Activated naive CD4-positive, alpha-beta T cell treated with anti-CD3 and anti-CD28 coated beads, Interleukin-2, amount 50 U/mL, for 72 hours (primary cell): ENCODE results near the gene COL25A1. TPM values are rescaled to one million over a fixed set of nuclear protein-coding genes. Genes with fewer than 3 reads are reported as not detected.

ENCODE experiments used
- ATAC-seq, 2 donors: fragments of 150-1000 bp; cut with Tn5 transposase; 2 replicates each; pipeline ENCODE4 v1.10.0; 2021; ENCODE audit warnings: mild to moderate bottlenecking in 2 of 2, moderate library complexity in 2 of 2
- DNase-seq, 2 donors: peaks; one replicate each; pipeline ENCODE4 v3.0.0; 2021 to 2022; ENCODE audit warnings: low spot score in 2 of 2
- H3K27ac Mint-ChIP-seq, 2 donors: one replicate each; pipeline ENCODE4 v1.8.0; 2022; ENCODE audit warnings: mild to moderate bottlenecking in 2 of 2, mixed read lengths in 2 of 2
- H3K36me3 Mint-ChIP-seq, 2 donors: one replicate each; pipeline ENCODE4 v1.8.0; 2022; ENCODE audit warnings: mixed read lengths in 2 of 2
- H3K9me3 Mint-ChIP-seq, 2 donors: one replicate each; pipeline ENCODE4 v1.8.0; 2022; ENCODE audit warnings: mixed read lengths in 2 of 2
- total RNA-seq, 2 donors: library from RNA; stranded (reverse); gene quantifications; one replicate each; pipeline ENCODE4 v1.2.3, GENCODE V29; 2022

COL25A1 gene
- total RNA-seq, 2 donors from 2014 or later, result not detected

DNA sequence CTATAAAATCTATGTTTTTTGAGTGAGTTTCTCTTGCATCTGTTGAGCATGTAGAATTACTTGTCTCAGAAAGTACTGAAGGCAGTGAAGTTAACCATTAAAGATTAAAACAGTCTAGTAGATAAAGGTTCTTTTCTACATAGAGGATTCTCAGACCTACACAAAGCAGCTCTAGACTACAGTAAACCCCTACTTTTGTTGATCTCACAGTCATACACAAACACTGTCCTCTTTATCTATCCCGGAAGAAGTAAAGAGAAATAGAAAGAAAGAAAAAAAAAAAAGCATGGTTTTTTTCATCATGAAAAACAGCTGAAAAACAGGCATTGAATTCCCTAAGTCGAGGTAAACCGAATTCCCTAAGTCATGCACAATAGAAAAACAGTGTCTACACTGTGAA, 58.6 kb downstream of the COL25A1 start:
- Mint-ChIP-seq H3K36me3 (no peaks in the 10 kb centered on the region), H3K27ac (no peak overlapping the region), H3K9me3 (no peaks in the 10 kb centered on the region)
- DNase-seq (no peak), ATAC-seq (no peak)

DNA sequence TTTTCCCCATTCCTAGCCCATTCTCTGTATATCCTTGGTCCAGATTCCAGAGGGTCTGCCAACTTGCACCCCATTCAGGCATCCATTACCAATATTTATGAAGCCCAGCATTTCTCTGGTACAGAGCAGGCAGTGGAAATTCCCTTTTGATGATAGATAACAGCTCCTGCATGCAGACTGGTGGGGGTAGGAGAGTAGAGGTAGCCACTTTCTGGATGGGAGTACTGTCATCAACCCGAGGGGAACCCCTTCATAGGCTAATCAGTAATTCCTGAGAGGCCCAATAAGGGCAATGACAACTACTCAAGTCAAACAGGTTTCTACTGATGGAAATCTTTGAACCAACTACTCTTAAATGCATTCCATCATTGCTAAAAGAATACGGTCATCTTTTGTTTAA, 63.7 kb downstream of the COL25A1 start:
- ATAC-seq, result no peak
- Mint-ChIP-seq H3K27ac (no peak overlapping the region), H3K36me3 (no peaks in the 10 kb centered on the region), H3K9me3 (no peaks in the 10 kb centered on the region)
- no peak for DNase-seq

DNA sequence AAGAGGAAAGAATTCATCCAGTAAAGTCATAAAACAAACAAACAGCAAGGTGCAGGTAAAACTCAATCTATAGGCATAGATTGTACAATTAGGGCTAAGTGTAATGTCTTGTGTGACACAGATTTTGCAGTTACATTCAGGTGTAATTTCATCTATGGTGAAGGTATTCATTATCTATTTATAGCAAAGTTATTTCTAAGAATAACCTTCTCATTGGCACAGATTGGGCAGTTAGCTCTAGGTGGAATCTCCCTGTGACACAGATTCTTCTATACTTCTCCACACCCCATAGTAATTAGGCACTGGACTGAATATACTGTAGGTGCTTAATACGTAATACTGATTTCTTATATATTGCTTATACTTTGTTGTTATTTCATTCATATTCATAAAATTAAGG, 66.8 kb downstream of the COL25A1 start:
- Mint-ChIP-seq H3K27ac (no peak overlapping the region), H3K9me3 (no peaks in the 10 kb centered on the region), H3K36me3 (no peaks in the 10 kb centered on the region)
- DNase-seq (no peak), ATAC-seq (no peak)

DNA sequence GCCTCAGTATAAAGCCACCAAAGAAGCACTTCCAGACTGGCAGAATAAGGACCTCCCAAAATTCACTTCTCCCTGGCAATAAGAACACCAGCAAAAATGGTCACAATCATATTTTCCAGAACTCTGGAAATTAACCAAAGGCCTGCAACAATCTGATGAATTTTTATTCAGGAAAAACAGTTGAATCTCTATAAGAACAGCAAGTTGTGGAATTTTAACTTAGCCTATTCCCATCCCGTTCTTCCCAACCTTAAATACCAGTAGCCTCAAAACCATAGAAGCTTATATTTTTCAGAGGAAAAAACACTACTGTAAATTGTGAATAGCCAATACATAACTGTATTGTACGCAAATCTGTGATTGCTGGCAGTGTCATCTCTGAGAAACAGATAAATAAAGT, 67.9 kb downstream of the COL25A1 start:
- DNase-seq, result no peak
- Mint-ChIP-seq H3K36me3 (no peaks in the 10 kb centered on the region), H3K9me3 (no peaks in the 10 kb centered on the region), H3K27ac (no peak overlapping the region)
- no peak for ATAC-seq

DNA sequence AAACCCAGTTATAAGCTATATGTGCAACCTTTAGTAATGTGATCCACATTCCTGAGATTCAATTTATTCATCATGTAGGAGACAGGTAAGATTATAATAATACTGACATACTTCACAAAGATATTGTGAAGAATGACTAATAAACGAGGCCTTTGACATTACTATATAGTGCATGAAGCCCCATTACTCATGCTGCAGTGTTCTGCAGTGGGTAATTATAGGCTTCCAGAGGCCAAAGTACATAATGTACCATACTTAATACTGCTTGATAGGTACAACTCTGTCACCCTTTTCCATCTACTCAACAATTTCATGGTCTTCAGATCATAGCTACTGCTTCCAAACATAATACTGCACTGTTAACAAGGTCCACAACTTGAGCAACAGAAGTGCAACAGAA, 68.9 kb downstream of the COL25A1 start:
- DNase-seq (no peak), ATAC-seq (no peak)
- H3K36me3 Mint-ChIP-seq, result no peaks in the 10 kb centered on the region
- H3K27ac Mint-ChIP-seq, result no peak overlapping the region
- no peaks in the 10 kb centered on the region for H3K9me3 Mint-ChIP-seq

DNA sequence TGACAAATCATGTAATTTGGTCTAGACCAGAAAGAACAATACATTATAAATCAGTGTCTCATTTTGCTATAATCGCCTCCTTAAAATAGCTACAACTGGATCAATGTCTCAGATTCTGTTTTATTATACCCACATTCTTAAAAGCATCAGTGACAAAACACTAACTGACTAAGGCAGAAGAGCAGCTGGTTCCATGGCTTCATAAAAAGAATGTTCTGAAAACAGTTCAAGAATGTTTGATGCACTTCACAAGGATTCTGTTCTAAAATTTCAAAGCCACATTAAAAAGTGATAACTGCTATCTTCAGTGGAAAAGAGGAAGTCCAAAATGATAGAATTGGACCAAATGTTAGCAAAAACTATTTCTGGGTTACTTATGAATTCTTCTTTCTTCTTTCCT, 69.8 kb downstream of the COL25A1 start:
- no peaks in the 10 kb centered on the region for H3K9me3 Mint-ChIP-seq
- ATAC-seq, result no peak
- H3K36me3 Mint-ChIP-seq, result no peaks in the 10 kb centered on the region
- H3K27ac Mint-ChIP-seq, result no peak overlapping the region
- no peak for DNase-seq

DNA sequence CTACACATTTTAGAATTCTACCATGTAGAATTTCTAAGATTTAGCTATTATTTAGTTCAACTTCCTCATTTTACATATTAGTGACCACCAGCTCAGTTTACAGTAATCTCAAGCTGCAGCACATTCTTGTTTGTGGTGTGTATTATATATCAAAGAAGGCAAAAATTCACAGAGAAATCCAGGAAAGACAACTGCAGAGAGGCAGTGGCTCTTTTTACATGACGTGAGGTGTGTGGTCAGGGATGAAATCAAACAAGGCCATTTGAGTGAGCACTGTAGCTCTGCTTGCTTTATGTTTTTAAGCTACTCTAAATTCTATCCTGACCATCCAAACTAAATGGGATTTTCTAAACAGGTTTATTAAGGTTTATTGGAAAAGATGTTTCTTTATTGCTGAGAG, 71.1 kb downstream of the COL25A1 start:
- DNase-seq (no peak), ATAC-seq (no peak)
- Mint-ChIP-seq H3K36me3 (no peaks in the 10 kb centered on the region), H3K27ac (no peak overlapping the region), H3K9me3 (no peaks in the 10 kb centered on the region)

DNA sequence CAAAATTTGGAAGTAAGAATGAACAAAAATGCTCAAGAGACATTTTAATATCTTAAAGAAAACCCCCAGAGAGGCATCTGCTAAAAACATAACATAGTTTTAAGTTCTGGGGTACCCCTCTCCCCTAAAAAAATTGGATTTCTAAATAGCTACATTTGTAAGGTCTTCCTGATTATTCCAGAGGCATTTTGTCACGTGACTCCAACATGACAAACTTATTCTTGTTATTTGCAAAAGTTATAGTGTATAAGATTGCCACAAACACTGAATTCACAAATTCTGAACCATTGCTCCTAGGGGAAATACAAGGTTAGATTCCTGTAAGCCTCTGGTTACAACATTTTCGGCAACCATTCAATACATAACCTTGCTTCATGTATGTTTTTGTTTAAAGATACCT, 73.4 kb downstream of the COL25A1 start:
- no peaks in the 10 kb centered on the region for H3K36me3 Mint-ChIP-seq
- no peak overlapping the region for H3K27ac Mint-ChIP-seq
- DNase-seq, result no peak
- H3K9me3 Mint-ChIP-seq, result no peaks in the 10 kb centered on the region
- ATAC-seq, result no peak

DNA sequence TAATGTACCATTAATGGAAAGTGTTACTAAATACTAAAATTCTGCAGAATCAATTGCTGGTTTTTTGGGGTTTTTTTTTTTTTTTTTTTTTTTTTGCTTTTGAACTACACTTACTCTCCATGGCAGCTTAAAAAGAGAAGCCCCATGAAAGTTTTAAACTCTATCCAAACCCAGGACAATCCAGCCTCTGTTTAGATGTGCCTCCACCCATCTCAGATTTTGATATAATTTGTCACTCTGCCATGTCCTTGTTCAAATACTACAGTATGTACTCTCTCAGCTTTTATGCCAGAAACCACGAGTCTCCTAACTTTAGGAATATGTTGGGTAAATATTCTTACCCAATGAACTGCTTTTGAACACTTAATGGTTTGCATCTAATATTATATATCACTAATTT, 84.2 kb downstream of the COL25A1 start:
- ATAC-seq (no peak), DNase-seq (no peak)
- no peak overlapping the region for H3K27ac Mint-ChIP-seq
- no peaks in the 10 kb centered on the region for H3K36me3 Mint-ChIP-seq
- H3K9me3 Mint-ChIP-seq, result no peaks in the 10 kb centered on the region

DNA sequence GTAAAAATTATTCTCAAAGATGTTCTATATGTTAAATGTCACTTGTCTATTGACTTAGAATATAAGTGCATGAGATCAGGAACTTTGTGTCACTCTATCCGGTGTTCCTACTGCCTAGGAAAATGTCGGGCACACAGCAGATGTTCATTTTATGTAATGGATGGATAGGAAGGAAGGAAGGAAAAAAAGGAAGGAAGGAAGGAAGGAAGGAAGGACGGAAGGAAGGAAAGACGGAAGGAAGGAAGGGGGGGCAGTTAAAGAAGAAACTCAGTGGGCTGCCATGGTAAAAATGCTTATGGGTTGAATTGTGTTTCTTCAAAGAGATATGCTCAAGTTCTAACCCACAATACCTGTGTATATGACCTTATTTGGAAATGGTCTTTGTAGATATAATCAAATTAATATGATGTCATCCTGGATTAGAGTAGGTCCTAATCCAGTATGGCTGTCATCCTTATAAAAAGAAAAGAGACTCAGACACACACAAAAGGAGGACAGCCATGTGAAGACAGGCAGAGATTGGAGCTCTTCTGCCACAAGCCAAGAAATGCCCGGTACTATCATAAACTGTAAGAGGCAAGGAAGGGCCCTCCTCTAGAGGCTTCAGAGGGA, 86.3 kb downstream of the COL25A1 start:
- Mint-ChIP-seq H3K9me3 (no peaks in the 10 kb centered on the region), H3K36me3 (no peaks in the 10 kb centered on the region), H3K27ac (no peak overlapping the region)
- DNase-seq (no peak), ATAC-seq (no peak)

DNA sequence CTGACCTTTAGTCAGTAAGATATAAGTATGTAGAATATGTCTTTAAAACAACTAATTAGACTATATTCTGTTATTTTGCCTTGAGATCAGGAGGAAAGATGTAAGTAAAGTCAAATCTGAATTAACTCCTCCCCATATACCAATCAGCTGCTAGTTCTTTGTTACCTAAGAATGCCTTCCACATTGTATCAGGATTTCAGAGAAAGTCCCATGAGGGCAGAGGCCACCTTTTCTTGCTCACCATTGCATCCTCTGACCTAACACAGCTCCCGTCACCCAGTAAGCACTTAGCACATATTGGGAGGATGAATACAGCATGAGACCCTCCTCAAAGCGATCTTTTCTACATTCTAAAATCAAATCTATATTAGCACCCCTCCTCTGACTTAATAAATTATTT, 87.0 kb downstream of the COL25A1 start:
- Mint-ChIP-seq H3K9me3 (no peaks in the 10 kb centered on the region), H3K27ac (no peak overlapping the region), H3K36me3 (no peaks in the 10 kb centered on the region)
- DNase-seq, result no peak
- ATAC-seq, result no peak

DNA sequence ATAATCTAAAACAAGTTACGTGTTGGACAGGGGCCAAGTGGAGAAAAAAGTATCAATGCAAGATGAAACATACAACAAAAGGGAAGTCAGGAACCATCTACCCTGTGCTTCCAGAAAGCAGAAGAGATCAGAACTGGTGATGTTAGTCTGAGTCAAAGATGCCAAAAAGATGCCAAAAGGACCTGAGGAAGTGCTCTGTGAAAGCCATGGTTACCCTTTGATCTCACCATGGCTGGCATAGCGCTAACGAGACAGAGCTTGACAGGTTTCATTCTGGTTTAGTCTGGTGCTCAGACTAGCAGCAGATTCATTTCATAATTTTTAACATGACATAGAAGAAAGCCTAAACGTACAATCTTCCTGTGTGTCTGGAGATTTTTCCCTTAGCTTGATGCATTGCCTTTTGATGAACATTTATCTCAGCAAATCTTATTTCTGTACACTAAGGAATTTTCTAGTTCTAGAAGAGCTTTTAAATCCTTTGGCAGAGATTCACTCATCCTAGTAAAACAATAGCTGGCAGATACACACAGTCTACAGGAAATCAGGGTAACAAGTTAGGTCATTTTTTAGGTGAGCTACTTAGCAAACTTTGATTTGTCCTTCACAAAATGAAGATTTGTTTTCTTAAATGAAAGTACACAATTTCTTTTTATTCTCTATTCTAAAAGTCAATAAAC, 87.7 kb downstream of the COL25A1 start:
- Mint-ChIP-seq H3K9me3 (no peaks in the 10 kb centered on the region), H3K27ac (no peak overlapping the region), H3K36me3 (no peaks in the 10 kb centered on the region)
- ATAC-seq (no peak), DNase-seq (no peak)

DNA sequence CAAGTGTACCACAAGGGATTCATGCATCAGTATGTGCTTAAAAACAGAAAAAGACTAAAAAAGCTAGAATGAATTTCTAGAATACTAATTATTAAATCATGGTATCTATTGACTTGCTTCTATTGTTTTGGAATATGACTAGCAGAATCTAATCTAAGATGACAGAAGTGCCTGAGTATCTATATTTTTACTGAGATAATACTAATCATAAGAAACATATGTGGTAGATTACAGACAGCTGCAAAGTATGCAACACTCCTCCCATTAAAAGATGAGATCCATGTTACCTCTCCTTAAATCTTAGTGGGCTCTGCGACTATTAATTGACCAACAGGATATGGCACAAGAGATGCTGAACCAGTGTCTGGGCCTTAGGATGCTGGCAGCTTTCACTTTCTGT, 89.4 kb downstream of the COL25A1 start:
- ATAC-seq, result no peak
- Mint-ChIP-seq H3K27ac (no peak overlapping the region), H3K36me3 (no peaks in the 10 kb centered on the region), H3K9me3 (no peaks in the 10 kb centered on the region)
- DNase-seq, result no peak

DNA sequence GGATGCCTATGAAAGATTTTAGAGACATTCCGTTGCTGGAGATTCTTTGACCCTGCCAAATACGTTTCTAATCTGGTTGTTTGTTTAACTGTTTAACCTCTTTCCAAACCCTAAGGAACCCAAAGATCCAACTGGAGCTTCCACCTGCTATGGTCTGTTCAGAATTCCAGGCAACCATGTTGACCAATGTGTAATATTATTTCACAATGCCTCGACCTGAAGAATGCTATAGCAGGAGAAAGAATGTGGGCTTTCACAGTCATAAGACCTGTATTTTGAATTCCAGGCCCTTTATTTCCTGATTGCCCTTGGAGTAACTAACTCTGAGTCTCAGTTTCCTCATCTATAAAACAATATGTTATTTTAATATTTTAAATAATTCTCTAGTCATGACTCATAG, 90.8 kb downstream of the COL25A1 start:
- DNase-seq (no peak), ATAC-seq (no peak)
- no peak overlapping the region for H3K27ac Mint-ChIP-seq
- H3K9me3 Mint-ChIP-seq, result no peaks in the 10 kb centered on the region
- no peaks in the 10 kb centered on the region for H3K36me3 Mint-ChIP-seq

DNA sequence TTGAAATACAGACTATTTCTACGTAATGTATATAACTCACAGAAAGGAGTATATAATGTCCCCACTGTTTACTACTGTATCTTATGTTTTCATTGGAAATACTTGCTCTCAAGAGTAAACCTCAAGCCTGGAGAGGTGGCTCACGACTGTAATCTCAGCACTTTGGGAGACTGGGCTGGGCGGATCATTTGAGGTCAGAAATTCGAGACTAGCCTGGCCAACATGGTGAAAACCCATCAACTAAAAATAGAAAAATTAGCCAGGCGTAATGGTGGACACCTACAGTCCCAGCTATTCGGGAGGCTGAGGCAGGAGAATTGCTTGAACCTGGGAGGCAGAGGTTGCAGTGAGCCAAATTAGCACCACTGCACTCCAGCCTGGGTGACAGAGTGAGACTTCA, 92.8 kb downstream of the COL25A1 start:
- ATAC-seq (no peak), DNase-seq (no peak)
- Mint-ChIP-seq H3K9me3 (no peaks in the 10 kb centered on the region), H3K27ac (no peak overlapping the region), H3K36me3 (no peaks in the 10 kb centered on the region)

DNA sequence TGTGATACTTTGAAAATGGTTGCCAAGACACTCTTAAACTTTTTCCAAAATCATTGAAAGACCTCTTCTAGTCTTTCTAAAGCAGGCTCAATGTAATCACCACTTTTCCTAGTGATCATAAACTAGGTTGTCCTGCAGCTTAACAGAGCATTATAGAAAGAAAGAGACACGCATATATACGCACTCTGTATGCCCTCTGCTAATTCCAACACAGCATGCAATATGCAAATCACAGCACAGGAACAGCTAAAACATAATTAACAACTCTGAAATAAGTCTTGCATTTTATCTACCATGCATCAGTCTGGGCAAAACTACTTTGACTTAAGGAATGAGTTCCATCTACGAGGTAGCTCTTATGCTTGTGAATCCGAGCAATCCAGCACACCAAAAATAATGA, 94.6 kb downstream of the COL25A1 start:
- H3K27ac Mint-ChIP-seq, result no peak overlapping the region

DNA sequence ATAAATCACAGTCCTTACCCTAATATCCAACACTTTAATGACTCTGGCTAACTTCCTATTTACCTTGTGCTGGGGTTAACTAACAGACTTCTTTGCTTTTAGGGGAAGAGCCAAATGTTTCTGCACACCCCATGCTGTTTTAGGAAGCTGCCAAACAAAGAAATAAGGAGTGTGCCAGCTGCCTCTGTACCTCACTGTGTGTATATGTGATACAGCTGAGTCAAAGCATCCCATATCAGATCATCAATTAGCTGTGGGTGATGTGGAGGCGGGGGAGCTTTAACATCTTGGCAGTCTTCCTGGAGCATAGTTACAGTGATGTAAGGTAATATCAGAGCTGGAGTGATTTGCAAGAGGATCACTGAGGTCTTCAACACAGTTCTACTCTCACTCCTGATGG, 95.4 kb downstream of the COL25A1 start:
- Mint-ChIP-seq H3K36me3 (no peaks in the 10 kb centered on the region), H3K9me3 (no peaks in the 10 kb centered on the region)
- ATAC-seq, result no peak

More for the DNA sequence above, 94.6 kb downstream of the COL25A1 start:
- Mint-ChIP-seq H3K36me3 (no peaks in the 10 kb centered on the region), H3K9me3 (no peaks in the 10 kb centered on the region)
- DNase-seq (no peak), ATAC-seq (no peak)

DNA sequence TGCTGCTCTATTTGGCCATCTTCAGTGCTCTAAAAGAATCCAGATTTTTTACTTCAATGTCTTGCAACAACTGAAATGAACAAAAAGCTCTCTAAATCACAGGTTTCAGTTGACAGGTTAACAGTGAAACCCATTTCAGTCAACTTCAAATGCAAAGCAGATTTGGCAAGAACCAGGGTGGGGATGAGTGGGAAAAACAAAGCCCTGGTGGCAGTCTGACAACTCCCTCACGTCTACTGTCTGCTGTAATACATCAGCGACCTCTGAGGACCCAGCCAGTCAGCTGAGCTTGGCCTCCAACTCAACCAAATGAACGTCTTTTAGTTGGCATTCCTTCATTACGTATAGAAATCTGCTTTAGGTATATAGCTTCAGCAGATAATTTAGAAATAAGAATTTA, 95.8 kb downstream of the COL25A1 start:
- ATAC-seq, result no peak
- DNase-seq, result no peak
- H3K9me3 Mint-ChIP-seq, result no peaks in the 10 kb centered on the region
- no peaks in the 10 kb centered on the region for H3K36me3 Mint-ChIP-seq
- H3K27ac Mint-ChIP-seq, result no peak overlapping the region

More for the DNA sequence above, 95.4 kb downstream of the COL25A1 start:
- no peak for DNase-seq
- no peak overlapping the region for H3K27ac Mint-ChIP-seq
